ENCODE data around the gene OR52E4. TPM values are rescaled to one million over a fixed set of nuclear protein-coding genes. Genes with fewer than 3 reads are reported as not detected.

OR52E4 gene
- total and polyA plus RNA-seq, 2 of the 13 experiments (the other 11 are each of a cell fraction or from before 2014, with no cell fraction given), result not detected

DNA sequence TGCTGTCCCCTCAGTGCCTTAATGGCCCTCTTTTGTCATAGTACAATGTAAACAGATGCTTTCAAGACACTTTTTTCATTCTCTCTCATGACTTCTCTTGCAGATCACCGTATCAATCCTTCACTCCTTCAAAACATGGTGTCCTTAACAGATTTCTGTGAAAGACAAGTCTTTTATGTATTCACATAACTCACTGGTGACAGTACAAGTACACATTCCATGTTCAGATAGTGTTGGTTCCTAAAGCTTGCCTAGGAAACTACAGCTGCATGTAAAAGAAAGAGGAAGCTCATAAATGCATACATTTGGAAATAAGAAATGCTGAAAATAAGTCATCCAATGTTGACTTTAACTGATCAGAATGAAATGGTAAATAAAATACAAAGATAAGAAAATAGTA lies 33.7 kb upstream of the OR52E4 start:
- FAIRE-seq (no peak), ATAC-seq (no peak), DNase-seq (ENCODE audit: low spot score) (no peak)
- H3K9me3 ChIP-seq (ENCODE audit: low read length), result no peaks in the 10 kb centered on the region
- TF ChIP-seq KDM4B (CRISPR knock-in tag; IDR thresholded peaks at IDR 0.05), result no peak
- TF ChIP-seq SMARCC2 (IDR thresholded peaks at IDR 0.05), result no peak
- TF ChIP-seq ZNF747 (CRISPR knock-in tag; IDR thresholded peaks at IDR 0.05; ENCODE audit: borderline replicate concordance), result no peak
- TF ChIP-seq RFXANK (CRISPR knock-in tag; IDR thresholded peaks at IDR 0.05), result no peak
- TF ChIP-seq ZBTB38 (CRISPR knock-in tag; IDR thresholded peaks at IDR 0.05), result no peak
- TF ChIP-seq ZNF30 (CRISPR knock-in tag; IDR thresholded peaks at IDR 0.05), result no peak
- no peak for TF ChIP-seq ZFYVE20 (CRISPR knock-in tag; IDR thresholded peaks at IDR 0.05; ENCODE audit: borderline replicate concordance, low read depth)
- no peak for TF ChIP-seq MYC (CRISPR knock-in tag; IDR thresholded peaks at IDR 0.05; ENCODE audit: borderline replicate concordance)
- TF ChIP-seq NCOA2 (CRISPR knock-in tag; IDR thresholded peaks at IDR 0.05), result no peak
- TF ChIP-seq ZNF850 (CRISPR knock-in tag; conservative IDR thresholded peaks at IDR 0.05), result no peak
- no peak for TF ChIP-seq BORCS8-MEF2B (CRISPR knock-in tag; IDR thresholded peaks at IDR 0.05)
- H4K20me1 ChIP-seq (ENCODE audit: insufficient read depth, low read length), result no peaks in the 10 kb centered on the region
- no peak overlapping the region for H3K27ac ChIP-seq (ENCODE audit: extremely low read length, insufficient read depth, low read length)
- H3K36me3 ChIP-seq (replicated peaks in 1 of 2; ENCODE audit: control insufficient read depth in 1 of 2, insufficient read depth in 2 of 2, low read length in 2 of 2), result no peaks in the 10 kb centered on the region
- 3% methylated on average over 1 of the region's 1 CpG for WGBS (ENCODE audit: low lambda C conversion rate)
- CTCF ChIA-PET (ENCODE audit: low intra/inter-chr PET ratio, low total read pairs), result no interaction called here
- H3K9ac ChIP-seq (ENCODE audit: insufficient read depth, low read depth, low read length), result no peak overlapping the region
- H3K4me3 ChIP-seq (replicated peaks in 1 of 3; ENCODE audit: insufficient read depth in 1 of 3, low read depth in 2 of 3, low read length in 3 of 3), result no peak overlapping the region
- no peak overlapping the region for H3K4me2 ChIP-seq (ENCODE audit: low read depth, low read length)
- H3K4me1 ChIP-seq (ENCODE audit: insufficient read depth, low read length), result no peaks in the 10 kb centered on the region
- no TSS peak for BruUV-seq (replicated peaks)
- H2AFZ ChIP-seq (ENCODE audit: low read length), result no peak overlapping the region
- in situ Hi-C loops (cut with HindIII; ENCODE audit: extremely low pct_ligation_motif_present, low pct_unique_long_range_greater_than_20kb), result no loop called here
- H3K27me3 ChIP-seq (ENCODE audit: control insufficient read depth in 1 of 2, insufficient read depth in 2 of 2, low read length in 2 of 2), result no peaks in the 10 kb centered on the region
- H3K79me2 ChIP-seq (ENCODE audit: insufficient read depth, low read length), result no peaks in the 10 kb centered on the region
- POLR2A ChIA-PET, result no interaction called here
- intact Hi-C loops (cut with micrococcal nuclease; ENCODE audit: unreplicated experiment), result no loop called here

DNA sequence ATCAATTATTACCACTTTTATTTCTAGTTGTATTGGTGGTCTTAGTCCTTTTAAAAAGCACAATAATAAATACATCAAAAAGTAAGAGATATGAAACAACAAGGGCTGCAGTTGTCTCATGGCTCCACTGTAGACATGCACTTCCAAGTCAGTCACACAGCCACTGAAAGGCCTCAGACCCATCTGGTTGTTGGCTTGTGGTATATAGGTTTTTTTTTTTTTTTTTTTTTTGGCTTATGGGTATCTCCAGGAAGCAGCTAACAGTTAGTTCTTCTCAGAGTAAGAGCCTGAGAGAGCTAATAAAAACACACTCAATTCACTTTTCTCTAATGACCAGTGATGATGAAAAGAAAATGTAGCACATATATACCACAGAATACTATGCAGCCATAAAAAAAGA lies 32.7 kb upstream of the OR52E4 start:
- H3K27me3 ChIP-seq (ENCODE audit: control insufficient read depth in 1 of 2, insufficient read depth in 2 of 2, low read length in 2 of 2), result no peaks in the 10 kb centered on the region
- no peaks in the 10 kb centered on the region for H3K4me1 ChIP-seq (ENCODE audit: insufficient read depth, low read length)
- H3K36me3 ChIP-seq (replicated peaks in 1 of 2; ENCODE audit: control insufficient read depth in 1 of 2, insufficient read depth in 2 of 2, low read length in 2 of 2), result no peaks in the 10 kb centered on the region
- H3K9ac ChIP-seq (ENCODE audit: insufficient read depth, low read depth, low read length), result no peak overlapping the region
- intact Hi-C loops (cut with micrococcal nuclease; ENCODE audit: unreplicated experiment) (no loop called here), in situ Hi-C loops (cut with HindIII; ENCODE audit: extremely low pct_ligation_motif_present, low pct_unique_long_range_greater_than_20kb) (no loop called here)
- CTCF ChIA-PET (ENCODE audit: low intra/inter-chr PET ratio, low total read pairs), result no interaction called here
- H3K4me2 ChIP-seq (ENCODE audit: low read depth, low read length), result no peak overlapping the region
- H3K4me3 ChIP-seq (replicated peaks in 1 of 3; ENCODE audit: insufficient read depth in 1 of 3, low read depth in 2 of 3, low read length in 3 of 3), result no peak overlapping the region
- ATAC-seq (no peak), DNase-seq (ENCODE audit: low spot score) (no peak), FAIRE-seq (no peak)
- no peaks in the 10 kb centered on the region for H3K79me2 ChIP-seq (ENCODE audit: insufficient read depth, low read length)
- H3K9me3 ChIP-seq (ENCODE audit: low read length), result no peaks in the 10 kb centered on the region
- H4K20me1 ChIP-seq (ENCODE audit: insufficient read depth, low read length), result no peaks in the 10 kb centered on the region
- TF ChIP-seq ZNF674 (CRISPR knock-in tag; IDR thresholded peaks at IDR 0.05; ENCODE audit: low read depth) (no peak), HCFC1 (IDR thresholded peaks at IDR 0.05; ENCODE audit: low read depth, low read length) (no peak)
- TF ChIP-seq, protein P1, sequence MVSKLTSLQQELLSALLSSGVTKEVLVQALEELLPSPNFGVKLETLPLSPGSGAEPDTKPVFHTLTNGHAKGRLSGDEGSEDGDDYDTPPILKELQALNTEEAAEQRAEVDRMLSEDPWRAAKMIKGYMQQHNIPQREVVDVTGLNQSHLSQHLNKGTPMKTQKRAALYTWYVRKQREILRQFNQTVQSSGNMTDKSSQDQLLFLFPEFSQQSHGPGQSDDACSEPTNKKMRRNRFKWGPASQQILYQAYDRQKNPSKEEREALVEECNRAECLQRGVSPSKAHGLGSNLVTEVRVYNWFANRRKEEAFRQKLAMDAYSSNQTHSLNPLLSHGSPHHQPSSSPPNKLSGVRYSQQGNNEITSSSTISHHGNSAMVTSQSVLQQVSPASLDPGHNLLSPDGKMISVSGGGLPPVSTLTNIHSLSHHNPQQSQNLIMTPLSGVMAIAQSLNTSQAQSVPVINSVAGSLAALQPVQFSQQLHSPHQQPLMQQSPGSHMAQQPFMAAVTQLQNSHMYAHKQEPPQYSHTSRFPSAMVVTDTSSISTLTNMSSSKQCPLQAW (CRISPR knock-in tag; IDR thresholded peaks at IDR 0.05), result no peak
- BruUV-seq (replicated peaks), result no TSS peak
- H3K27ac ChIP-seq (ENCODE audit: extremely low read length, insufficient read depth, low read length), result no peak overlapping the region
- no peak overlapping the region for H2AFZ ChIP-seq (ENCODE audit: low read length)
- POLR2A ChIA-PET, result no interaction called here

Data from HepG2 (cell line).